ENCODE measurements around the gene SRL.
A peak's percentile ranks its signal among the peaks of the same experiment; 100 is the strongest.

SRL gene

GRCh38 chr16:4178468-4179010 is 63.3 kb downstream of the SRL start:
- no peak for TF ChIP-seq CTCF (conservative IDR thresholded peaks at IDR 0.05; ENCODE audit: low read length)
- DNase-seq (ENCODE audit: low read depth): no peak
- H3K4me3 ChIP-seq (ENCODE audit: low read length): no peak overlapping the region

GRCh38 chr16:4176906-4177417 is 64.9 kb downstream of the SRL start:
- TF ChIP-seq CTCF (conservative IDR thresholded peaks at IDR 0.05; ENCODE audit: low read length): no peak
- DNase-seq (ENCODE audit: low read depth): peak; percentile 57

GRCh38 chr16:4175849-4176248 is 66.0 kb downstream of the SRL start:
- TF ChIP-seq CTCF (conservative IDR thresholded peaks at IDR 0.05; ENCODE audit: low read length): no peak
- peak; percentile 13 for DNase-seq (ENCODE audit: low read depth)
- H3K4me3 ChIP-seq (ENCODE audit: low read length): no peak overlapping the region

More at GRCh38 chr16:4176906-4177417, 64.9 kb downstream of the SRL start:
- H3K4me3 ChIP-seq (ENCODE audit: low read length): no peak overlapping the region

- no peak for TF ChIP-seq CTCF (conservative IDR thresholded peaks at IDR 0.05; ENCODE audit: low read length)
- peak; percentile 77 for DNase-seq (ENCODE audit: low read depth)
- H3K4me3 ChIP-seq (ENCODE audit: low read length): no peak overlapping the region
Measured at GRCh38 chr16:4172070-4172469, 69.8 kb downstream of the SRL start.

- no peak overlapping the region for H3K4me3 ChIP-seq (ENCODE audit: low read length)
- no peak for DNase-seq (ENCODE audit: low read depth)
- TF ChIP-seq CTCF (conservative IDR thresholded peaks at IDR 0.05; ENCODE audit: low read length): no peak
Measured at GRCh38 chr16:4169415-4169814, 72.5 kb downstream of the SRL start.

- no peak for TF ChIP-seq CTCF (conservative IDR thresholded peaks at IDR 0.05; ENCODE audit: low read length)
- DNase-seq (ENCODE audit: low read depth): no peak
Measured at GRCh38 chr16:4166821-4167220, 75.1 kb downstream of the SRL start.

GRCh38 chr16:4160658-4161430 is 81.0 kb downstream of the SRL start:
- TF ChIP-seq CTCF (conservative IDR thresholded peaks at IDR 0.05; ENCODE audit: low read length): 0 out of 2 replicates have a peak, but pooled peaks have one; percentile 7

More at GRCh38 chr16:4166821-4167220, 75.1 kb downstream of the SRL start:
- H3K4me3 ChIP-seq (ENCODE audit: low read length): no peak overlapping the region

More at GRCh38 chr16:4160658-4161430, 81.0 kb downstream of the SRL start:
- no peak overlapping the region for H3K4me3 ChIP-seq (ENCODE audit: low read length)
- DNase-seq (ENCODE audit: low read depth): peak; percentile 21

Measured in AG10803 (cell line).